Ovary (tissue), 3 donors: ENCODE measurements around the gene WASF3.

Source experiments
- EP300 ChIP-seq: sonication (generic); formaldehyde crosslinking; IDR thresholded peaks from one replicate; pipeline ENCODE4 v1.6.1; 2017; ENCODE audit warnings: antibody characterized with exemption
- POLR2A ChIP-seq: fragments of 450-650 bp; IDR thresholded peaks from one replicate; pipeline ENCODE4 v1.6.1; 2017; ENCODE audit warnings: antibody characterized with exemption, mild to moderate bottlenecking, moderate library complexity
- TF ChIP-seq, protein P1 (sequence below), 3 donors: fragments of 450-650 bp in 2 of 3; fragments of 200-600 bp in 1 of 3; IDR thresholded peaks; one replicate each; pipeline versions ENCODE4 v1.5.1 to v1.8.0; 2016 to 2022; ENCODE audit warnings: antibody characterized with exemption in 3 of 3, mild to moderate bottlenecking in 1 of 3
- donor health status: DM: no; HTN: no; CAD: no.

DNA sequence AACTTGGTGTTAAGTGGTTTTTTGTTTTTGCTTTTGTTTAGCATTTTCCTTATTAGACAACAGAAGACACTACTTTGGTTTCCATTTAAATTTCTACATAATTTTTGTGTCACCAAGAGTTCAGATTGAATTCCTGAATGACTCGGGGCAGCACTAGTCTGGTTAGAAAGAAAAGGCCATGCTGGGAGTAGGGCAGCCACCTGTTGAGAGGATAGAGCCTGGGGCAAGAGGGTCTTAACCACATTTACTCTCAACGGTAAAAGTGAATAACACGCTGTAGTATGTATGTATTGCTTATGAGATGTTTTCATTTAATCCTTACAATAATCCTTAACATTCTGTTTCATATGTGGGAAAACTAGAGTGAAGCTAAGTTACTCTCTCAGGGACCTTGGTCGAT, 131.5 kb downstream of the WASF3 start:
- TF ChIP-seq, protein P1, sequence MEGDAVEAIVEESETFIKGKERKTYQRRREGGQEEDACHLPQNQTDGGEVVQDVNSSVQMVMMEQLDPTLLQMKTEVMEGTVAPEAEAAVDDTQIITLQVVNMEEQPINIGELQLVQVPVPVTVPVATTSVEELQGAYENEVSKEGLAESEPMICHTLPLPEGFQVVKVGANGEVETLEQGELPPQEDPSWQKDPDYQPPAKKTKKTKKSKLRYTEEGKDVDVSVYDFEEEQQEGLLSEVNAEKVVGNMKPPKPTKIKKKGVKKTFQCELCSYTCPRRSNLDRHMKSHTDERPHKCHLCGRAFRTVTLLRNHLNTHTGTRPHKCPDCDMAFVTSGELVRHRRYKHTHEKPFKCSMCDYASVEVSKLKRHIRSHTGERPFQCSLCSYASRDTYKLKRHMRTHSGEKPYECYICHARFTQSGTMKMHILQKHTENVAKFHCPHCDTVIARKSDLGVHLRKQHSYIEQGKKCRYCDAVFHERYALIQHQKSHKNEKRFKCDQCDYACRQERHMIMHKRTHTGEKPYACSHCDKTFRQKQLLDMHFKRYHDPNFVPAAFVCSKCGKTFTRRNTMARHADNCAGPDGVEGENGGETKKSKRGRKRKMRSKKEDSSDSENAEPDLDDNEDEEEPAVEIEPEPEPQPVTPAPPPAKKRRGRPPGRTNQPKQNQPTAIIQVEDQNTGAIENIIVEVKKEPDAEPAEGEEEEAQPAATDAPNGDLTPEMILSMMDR (IDR thresholded peaks at IDR 0.05): no peak
- no peak for TF ChIP-seq POLR2A
- TF ChIP-seq EP300: no peak
